HUES6 (cell line): ENCODE results near the gene RHOT1.
"Not testable (repeated sequence)": the region's sequence is repeated elsewhere in the genome, so short reads cannot be mapped to it uniquely, and the experiment has no call there.

Experiments
- H3K27ac ChIP-seq: 2 replicates; pipeline ENCODE4 v1.7.0; 2013; ENCODE audit warnings: low read depth, mild to moderate bottlenecking, low read length, inconsistent platforms
- H3K27me3 ChIP-seq: 2 replicates; pipeline ENCODE4 v1.6.1; 2013; ENCODE audit warnings: low read length; ENCODE audit not compliant: control insufficient read depth, insufficient read depth
- H3K36me3 ChIP-seq: 2 replicates; pipeline ENCODE4 v1.6.1; 2013; ENCODE audit warnings: low read length; ENCODE audit not compliant: control insufficient read depth, insufficient read depth
- H3K4me1 ChIP-seq: 2 replicates; pipeline ENCODE4 v1.6.1; 2013; ENCODE audit warnings: low read length; ENCODE audit not compliant: control insufficient read depth, insufficient read depth
- H3K4me3 ChIP-seq: 2 replicates; pipeline ENCODE4 v1.5.1; 2013; ENCODE audit warnings: low read depth, low read length
- H3K9ac ChIP-seq: one replicate; pipeline ENCODE4 v1.6.1; 2013; ENCODE audit warnings: mild to moderate bottlenecking, low read length
- H3K9me3 ChIP-seq: 2 replicates; pipeline ENCODE4 v1.6.1; 2013; ENCODE audit warnings: low read depth, low read length; ENCODE audit not compliant: control insufficient read depth, insufficient read depth

RHOT1 gene

DNA sequence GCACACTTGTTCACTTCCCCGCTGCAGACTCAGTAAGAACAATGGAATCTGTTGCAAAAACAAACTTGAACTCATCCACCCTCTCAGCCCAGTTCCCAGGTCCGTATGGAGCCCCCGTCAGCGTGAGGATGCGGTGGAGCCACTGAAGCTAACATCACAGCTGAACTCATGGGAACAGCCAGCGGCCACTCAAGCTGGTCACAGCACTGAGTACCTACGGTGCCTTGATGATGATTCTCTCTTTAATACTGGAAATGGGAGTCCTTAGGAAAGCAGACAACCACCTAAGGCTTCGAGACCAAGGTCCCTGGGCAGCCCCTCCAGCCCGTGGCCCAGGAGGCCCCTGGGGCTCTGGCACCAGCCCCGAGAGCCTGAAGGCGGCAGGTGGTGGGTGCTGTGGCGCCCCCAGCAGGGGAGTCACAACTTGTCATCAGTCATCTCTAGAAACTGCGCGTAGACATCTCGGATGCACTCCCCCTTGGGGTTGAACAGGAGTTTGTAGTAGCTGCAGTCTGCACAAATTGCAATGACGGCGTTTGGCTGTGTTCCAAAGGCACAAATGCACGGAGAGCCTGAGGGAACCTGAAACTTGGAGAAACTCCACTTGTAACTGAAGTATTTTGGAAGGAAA, 31.0 kb upstream of the RHOT1 start:
- Histone ChIP-seq H3K27ac (no peak overlapping the region), H3K9ac (no peak overlapping the region), H3K9me3 (no peaks in the 10 kb centered on the region), H3K27me3 (no peaks in the 10 kb centered on the region), H3K36me3 (no peaks in the 10 kb centered on the region), H3K4me1 (peaks cover 14% of the 10 kb centered on the region), H3K4me3 (no peak overlapping the region)

DNA sequence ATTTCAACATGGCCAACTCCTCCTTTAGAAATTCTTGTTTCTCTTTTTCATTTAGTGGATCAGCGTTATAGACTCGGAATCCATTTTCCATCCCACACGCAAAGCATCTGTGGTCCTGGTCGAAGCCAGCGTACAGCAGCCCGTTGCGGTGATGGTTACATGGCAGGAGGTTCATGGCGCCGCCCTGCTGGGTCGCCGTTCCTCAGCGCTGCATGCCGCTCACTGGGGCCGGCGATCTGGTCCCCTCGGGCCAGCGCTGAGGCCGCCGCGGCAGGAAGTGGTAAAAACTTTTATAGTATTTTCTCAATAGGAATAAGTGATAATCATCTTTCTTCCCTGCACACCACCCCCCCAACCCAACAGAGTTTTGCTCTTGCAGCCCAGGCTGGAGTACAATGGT, 29.9 kb upstream of the RHOT1 start:
- Histone ChIP-seq H3K9ac (no peak overlapping the region), H3K4me3 (no peak overlapping the region), H3K36me3 (no peaks in the 10 kb centered on the region), H3K4me1 (peaks cover 14% of the 10 kb centered on the region), H3K9me3 (no peaks in the 10 kb centered on the region), H3K27ac (no peak overlapping the region), H3K27me3 (no peaks in the 10 kb centered on the region)

- H3K27ac ChIP-seq: no peak overlapping the region; the same call in 1 of the 2 replicates
- no peaks in the 10 kb centered on the region for H3K27me3 ChIP-seq
- no peak overlapping the region for H3K4me3 ChIP-seq
- H3K4me1 ChIP-seq: peaks cover 14% of the 10 kb centered on the region
- H3K9ac ChIP-seq: no peak overlapping the region
- H3K36me3 ChIP-seq: no peaks in the 10 kb centered on the region
- H3K9me3 ChIP-seq: no peaks in the 10 kb centered on the region
Observed at GRCh38 chr17:32114536-32114935, 27.8 kb upstream of the RHOT1 start.

DNA sequence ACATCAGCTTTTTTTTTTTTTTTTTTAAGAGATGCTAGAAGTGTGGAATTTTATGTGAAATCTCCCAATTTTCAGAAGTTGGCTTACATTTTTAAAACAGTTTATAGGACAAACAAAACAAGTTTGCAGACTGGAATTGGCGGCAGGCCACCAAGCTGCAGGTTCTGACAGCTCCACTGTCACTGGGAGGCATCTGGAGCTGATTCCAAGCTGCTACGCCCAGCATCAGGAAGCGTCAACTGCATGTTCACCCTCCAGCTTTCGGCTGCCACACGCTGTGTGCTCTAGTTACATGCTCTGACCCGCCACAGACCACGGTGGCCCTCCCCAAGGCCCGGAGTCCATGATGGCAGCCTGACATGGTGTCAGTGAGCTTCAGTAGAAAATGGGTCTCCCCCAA, 26.8 kb upstream of the RHOT1 start:
- not testable (repeated sequence) for H3K27ac ChIP-seq, H3K9me3 ChIP-seq, H3K9ac ChIP-seq, H3K4me3 ChIP-seq, H3K36me3 ChIP-seq, H3K27me3 ChIP-seq
- H3K4me1 ChIP-seq: peaks cover 14% of the 10 kb centered on the region

GRCh38 chr17:32116937-32117336, 25.4 kb upstream of the RHOT1 start:
- Histone ChIP-seq H3K27me3 (no peaks in the 10 kb centered on the region), H3K4me3 (no peak overlapping the region), H3K4me1 (peaks cover 8% of the 10 kb centered on the region; the same call in 1 of the 2 replicates), H3K36me3 (no peaks in the 10 kb centered on the region), H3K27ac (no peak overlapping the region), H3K9ac (no peak overlapping the region), H3K9me3 (no peaks in the 10 kb centered on the region)

DNA sequence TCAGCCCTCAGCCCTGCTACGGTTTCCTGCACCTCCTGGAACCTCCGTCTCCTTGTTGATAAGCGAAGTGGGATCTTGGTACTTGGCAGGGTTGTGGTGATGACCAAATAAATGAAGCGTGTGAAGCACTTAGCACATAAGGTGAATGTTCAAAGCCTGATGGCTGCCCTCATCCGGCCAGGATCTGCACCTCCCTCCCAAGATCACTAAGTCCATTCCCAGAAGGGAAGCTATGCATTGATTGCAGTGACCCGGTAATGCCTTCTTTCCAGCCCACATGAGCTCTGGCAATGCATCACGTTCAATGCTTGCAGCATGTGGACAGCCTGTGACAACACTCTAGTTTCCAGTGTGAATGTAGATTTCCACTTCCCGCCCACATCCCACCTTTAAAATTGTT, 24.9 kb upstream of the RHOT1 start:
- Histone ChIP-seq H3K27ac (no peak overlapping the region), H3K36me3 (no peaks in the 10 kb centered on the region), H3K9ac (no peak overlapping the region), H3K9me3 (no peaks in the 10 kb centered on the region), H3K27me3 (no peaks in the 10 kb centered on the region), H3K4me1 (peaks cover 8% of the 10 kb centered on the region; the same call in 1 of the 2 replicates), H3K4me3 (no peak overlapping the region)

DNA sequence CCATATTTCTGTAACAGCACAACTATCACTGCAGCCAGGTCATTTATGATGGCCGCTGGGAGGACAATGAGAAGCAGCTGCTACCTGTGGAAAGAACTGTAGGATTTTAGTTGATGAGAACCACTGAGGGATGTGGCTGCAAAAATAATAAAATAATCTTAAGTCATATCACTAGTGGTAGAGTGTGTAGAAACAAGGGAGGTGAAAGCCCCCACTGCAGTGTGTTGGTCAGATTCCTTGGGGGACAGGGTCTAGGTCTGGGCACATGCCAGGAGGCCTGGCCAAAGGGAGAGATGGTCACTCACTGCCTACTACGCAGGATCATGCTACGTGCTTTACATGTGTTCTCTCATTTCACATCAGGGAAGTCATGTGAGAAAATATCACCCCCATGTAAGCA, 24.2 kb upstream of the RHOT1 start:
- H3K27me3 ChIP-seq, H3K27ac ChIP-seq, H3K4me1 ChIP-seq: not testable (repeated sequence)

DNA sequence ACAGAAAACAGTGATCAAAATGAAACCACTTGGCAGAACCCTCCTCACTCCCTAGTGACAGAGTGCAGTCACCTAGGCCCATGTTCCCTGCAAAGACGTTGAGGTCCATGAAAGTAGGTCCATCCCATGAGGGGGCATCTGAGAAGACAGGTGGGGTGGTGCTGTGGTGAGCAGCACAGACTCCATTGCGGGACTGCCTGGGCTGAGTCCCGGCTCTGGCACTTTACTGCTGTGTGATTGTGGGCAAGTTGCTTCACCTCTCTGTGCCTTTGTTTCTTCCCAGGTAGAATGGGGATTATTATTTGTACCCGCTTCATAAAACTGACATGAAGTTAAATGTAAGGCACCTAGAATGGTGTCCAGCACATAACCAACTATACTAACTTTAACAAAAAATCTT, 23.5 kb upstream of the RHOT1 start:
- no peaks in the 10 kb centered on the region for H3K36me3 ChIP-seq
- no peak overlapping the region for H3K9ac ChIP-seq
- H3K4me3 ChIP-seq: no peak overlapping the region
- H3K9me3 ChIP-seq: no peaks in the 10 kb centered on the region
- no peak overlapping the region for H3K27ac ChIP-seq
- H3K4me1 ChIP-seq: peaks cover 8% of the 10 kb centered on the region; the same call in 1 of the 2 replicates
- no peaks in the 10 kb centered on the region for H3K27me3 ChIP-seq

More for the DNA sequence above, 24.2 kb upstream of the RHOT1 start:
- H3K9me3 ChIP-seq, H3K36me3 ChIP-seq, H3K4me3 ChIP-seq, H3K9ac ChIP-seq: not testable (repeated sequence)

DNA sequence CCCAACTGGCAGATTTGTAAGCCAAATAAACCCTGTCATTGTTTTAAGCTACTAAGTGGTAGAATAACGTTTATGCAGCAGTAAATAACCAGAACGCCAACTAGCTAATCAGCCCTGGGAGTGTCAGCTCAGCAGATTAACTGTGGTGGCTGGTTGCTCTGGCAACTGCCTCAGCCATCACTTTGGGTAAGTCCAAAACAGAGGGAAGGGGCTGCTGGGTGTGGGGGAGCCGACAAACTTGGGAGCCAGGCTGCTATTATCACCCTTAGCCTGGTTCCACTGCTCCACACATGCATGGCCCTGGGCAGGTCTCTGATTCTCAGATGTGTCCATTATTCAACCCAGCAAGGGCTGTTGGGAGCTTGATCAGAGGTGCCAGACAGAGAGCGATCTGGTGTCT, 22.2 kb upstream of the RHOT1 start:
- Histone ChIP-seq H3K36me3 (no peaks in the 10 kb centered on the region), H3K27me3 (no peaks in the 10 kb centered on the region)

DNA sequence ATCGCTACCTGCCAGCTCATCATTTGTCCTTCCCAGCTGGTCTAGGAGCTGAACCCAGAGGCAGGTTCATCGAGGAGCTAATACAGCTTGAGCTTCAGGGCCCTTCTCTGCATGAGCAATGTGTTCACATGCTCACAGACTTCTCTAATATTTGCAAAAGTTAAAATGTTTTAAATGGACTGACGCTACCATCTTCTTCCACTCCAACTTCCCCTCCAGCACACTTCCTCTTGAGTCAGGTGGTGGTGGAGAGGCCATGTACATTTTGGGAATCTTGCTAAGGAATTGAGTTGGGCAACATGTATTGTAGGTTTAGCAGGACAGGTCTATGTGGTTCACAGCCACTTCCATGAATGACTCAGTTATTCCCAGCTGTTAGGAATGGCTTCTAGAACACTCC, 21.6 kb upstream of the RHOT1 start:
- Histone ChIP-seq H3K9me3 (no peaks in the 10 kb centered on the region), H3K27me3 (no peaks in the 10 kb centered on the region), H3K4me1 (no peaks in the 10 kb centered on the region; the same call in 1 of the 2 replicates), H3K36me3 (no peaks in the 10 kb centered on the region), H3K9ac (no peak overlapping the region), H3K27ac (no peak overlapping the region), H3K4me3 (no peak overlapping the region)

More for the DNA sequence above, 22.2 kb upstream of the RHOT1 start:
- Histone ChIP-seq H3K9me3 (no peaks in the 10 kb centered on the region), H3K4me3 (no peak overlapping the region), H3K9ac (no peak overlapping the region), H3K27ac (no peak overlapping the region), H3K4me1 (no peaks in the 10 kb centered on the region)

DNA sequence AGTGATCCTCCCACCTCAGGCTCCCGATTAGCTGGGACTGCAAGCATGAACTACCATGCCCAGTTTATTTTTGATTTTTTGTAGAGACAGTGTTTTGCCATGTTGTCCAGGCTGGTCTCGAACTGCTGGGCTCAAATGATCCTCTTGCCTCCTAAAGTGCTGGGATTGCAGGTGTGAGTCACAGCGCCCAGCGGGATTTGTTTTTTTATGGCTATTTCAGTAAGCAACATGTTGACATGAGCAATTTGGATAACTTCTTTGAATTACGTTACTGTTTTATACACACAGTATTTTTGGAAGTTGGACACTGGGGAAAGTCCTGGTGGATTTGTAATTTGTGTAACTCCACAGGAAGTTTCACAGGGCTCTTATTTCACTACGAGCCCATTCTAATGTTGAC, 18.5 kb upstream of the RHOT1 start:
- Histone ChIP-seq H3K4me1 (peaks cover 6% of the 10 kb centered on the region), H3K36me3 (no peaks in the 10 kb centered on the region), H3K9ac (no peak overlapping the region), H3K9me3 (no peaks in the 10 kb centered on the region), H3K27ac (no peak overlapping the region), H3K4me3 (no peak overlapping the region), H3K27me3 (no peaks in the 10 kb centered on the region)
